Measurements from ENCODE around the gene NHLRC3.

NHLRC3 gene

DNA sequence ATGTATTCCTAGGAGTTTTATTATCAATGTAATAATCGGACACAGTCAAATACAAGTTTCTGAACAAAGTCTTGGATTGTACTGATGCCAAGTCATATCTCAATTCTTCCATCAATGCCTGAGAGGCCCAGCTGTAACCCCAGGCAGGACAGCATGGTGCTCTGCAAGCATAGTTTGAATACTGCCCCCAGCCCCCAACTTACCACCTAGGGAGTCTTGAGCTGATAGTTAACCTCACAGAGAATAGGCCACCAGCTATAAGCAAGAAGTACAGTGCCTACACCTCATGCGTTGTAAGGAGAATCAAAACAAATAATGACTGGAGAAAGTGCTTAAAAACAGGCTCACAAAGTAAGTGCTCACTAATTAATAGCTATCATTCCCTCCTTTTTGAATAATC lies 3.1 kb upstream of the NHLRC3 start:
- no peak for DNase-seq (ENCODE audit: low spot score in 2 of 2)

DNA sequence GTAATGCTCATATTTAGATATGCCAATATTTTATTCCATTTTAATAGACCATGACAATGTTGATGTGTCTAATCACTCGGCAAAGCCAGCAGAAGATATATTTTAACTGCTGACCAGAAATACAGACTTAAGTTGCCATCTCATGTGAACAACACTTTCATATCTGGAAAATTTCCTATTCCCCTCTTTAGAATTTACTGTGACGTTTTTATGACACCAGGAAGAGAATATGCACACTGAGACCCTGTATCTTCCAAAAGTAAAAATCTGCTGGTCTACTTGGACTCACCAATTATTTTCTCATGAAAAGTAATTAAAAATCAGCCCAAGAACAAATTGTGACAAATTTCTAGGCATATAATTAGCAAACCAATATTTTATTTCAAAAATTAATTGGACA lies 2.5 kb upstream of the NHLRC3 start:
- no peak for ATAC-seq
- Mint-ChIP-seq H3K4me1 (peaks cover 37% of the 10 kb centered on the region), H3K4me3 (peak overlapping the region; percentile 94), H3K36me3 (peaks cover 21% of the 10 kb centered on the region), H3K27ac (peak overlapping the region; percentile 97), H3K9me3 (no peaks in the 10 kb centered on the region)
- DNase-seq (ENCODE audit: low spot score in 2 of 2): no peak

More for the DNA sequence above, 3.1 kb upstream of the NHLRC3 start:
- Mint-ChIP-seq H3K36me3 (peaks cover 24% of the 10 kb centered on the region), H3K4me1 (peaks cover 31% of the 10 kb centered on the region), H3K9me3 (no peaks in the 10 kb centered on the region), H3K27ac (peak overlapping the region; percentile 97), H3K4me3 (peak overlapping the region; percentile 94)
- ATAC-seq: no peak

- no peak for DNase-seq (ENCODE audit: low spot score in 2 of 2)
- no peaks in the 10 kb centered on the region for H3K9me3 Mint-ChIP-seq
- ATAC-seq: no peak
- H3K4me3 Mint-ChIP-seq: peak overlapping the region; percentile 94
- peaks cover 21% of the 10 kb centered on the region for H3K36me3 Mint-ChIP-seq
- H3K4me1 Mint-ChIP-seq: peaks cover 40% of the 10 kb centered on the region
- peak overlapping the region; percentile 97 for H3K27ac Mint-ChIP-seq
Observed at GRCh38 chr13:39036212-39036611, 2.0 kb upstream of the NHLRC3 start.

DNA sequence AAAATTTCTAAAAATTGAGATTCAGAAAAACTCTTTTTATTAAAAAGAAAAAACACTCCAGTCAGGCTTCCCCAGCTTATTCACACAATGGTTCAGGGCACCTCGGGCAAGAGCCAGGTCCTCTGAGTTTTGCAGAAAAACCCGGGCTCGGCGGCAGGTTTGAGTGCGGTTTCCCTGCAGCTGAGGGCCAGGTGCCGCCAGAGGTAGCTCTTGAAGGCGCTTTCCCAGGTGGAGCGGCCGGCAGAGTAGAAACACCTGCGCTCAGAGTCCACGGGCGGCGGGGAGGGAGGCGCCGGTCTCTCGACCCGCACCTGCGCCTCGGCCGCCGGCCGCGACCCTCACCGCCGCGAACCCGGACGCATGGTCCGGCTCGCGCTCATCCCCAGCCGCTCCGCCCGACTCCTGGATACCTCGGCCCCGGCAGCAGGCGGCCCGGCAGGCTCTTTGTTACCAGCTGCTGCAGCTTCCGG lies 811 bp upstream of the NHLRC3 start:
- ATAC-seq (no peak), DNase-seq (ENCODE audit: low spot score in 2 of 2) (no peak)
- H3K36me3 Mint-ChIP-seq: peaks cover 21% of the 10 kb centered on the region
- peaks cover 33% of the 10 kb centered on the region for H3K4me1 Mint-ChIP-seq
- peak overlapping the region; percentile 97 for H3K27ac Mint-ChIP-seq
- no peaks in the 10 kb centered on the region for H3K9me3 Mint-ChIP-seq
- H3K4me3 Mint-ChIP-seq: peak overlapping the region; percentile 94

- Mint-ChIP-seq H3K27ac (peak overlapping the region; percentile 97), H3K4me3 (peak overlapping the region; percentile 94), H3K36me3 (peaks cover 14% of the 10 kb centered on the region), H3K9me3 (no peaks in the 10 kb centered on the region), H3K4me1 (peaks cover 33% of the 10 kb centered on the region)
- ATAC-seq (peak; percentile 85), DNase-seq (ENCODE audit: low spot score in 2 of 2) (peak; percentile 38 to 82)
Observed at GRCh38 chr13:39038569-39039030, 344 bp downstream of the NHLRC3 start.

DNA sequence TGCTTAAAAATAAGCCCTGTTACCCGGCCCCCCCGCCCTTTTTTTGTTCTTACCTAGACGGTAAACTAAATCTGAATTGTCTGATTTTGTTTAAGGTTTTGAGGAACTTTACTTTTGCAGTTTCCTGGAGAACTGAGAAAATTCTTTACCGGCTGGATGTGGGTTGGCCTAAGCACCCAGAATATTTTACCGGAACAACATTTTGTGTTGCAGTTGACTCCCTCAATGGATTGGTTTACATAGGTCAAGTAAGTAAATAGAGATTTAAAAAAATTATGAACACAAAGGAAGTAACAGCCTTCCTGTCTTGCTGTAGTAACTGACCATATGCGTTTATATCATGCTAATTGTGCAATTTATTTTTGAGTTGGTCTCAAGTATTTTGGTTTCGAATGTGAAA lies 785 bp downstream of the NHLRC3 start:
- Mint-ChIP-seq H3K27ac (peak overlapping the region; percentile 97), H3K4me1 (peaks cover 31% of the 10 kb centered on the region), H3K36me3 (peaks cover 14% of the 10 kb centered on the region), H3K9me3 (no peaks in the 10 kb centered on the region), H3K4me3 (peak overlapping the region; percentile 94)
- no peak for ATAC-seq
- no peak for DNase-seq (ENCODE audit: low spot score in 2 of 2)

GRCh38 chr13:39040206-39040605 lies 1.9 kb downstream of the NHLRC3 start:
- peaks cover 22% of the 10 kb centered on the region for H3K4me1 Mint-ChIP-seq
- H3K27ac Mint-ChIP-seq: no peak overlapping the region
- peaks cover 22% of the 10 kb centered on the region for H3K36me3 Mint-ChIP-seq
- ATAC-seq: no peak
- no peak for DNase-seq (ENCODE audit: low spot score in 2 of 2)
- H3K9me3 Mint-ChIP-seq: no peaks in the 10 kb centered on the region
- H3K4me3 Mint-ChIP-seq: peak overlapping the region; percentile 94

GRCh38 chr13:39044536-39044935 lies 6.3 kb downstream of the NHLRC3 start:
- H3K36me3 Mint-ChIP-seq: peaks cover 43% of the 10 kb centered on the region
- ATAC-seq (no peak), DNase-seq (ENCODE audit: low spot score in 2 of 2) (no peak)
- H3K27ac Mint-ChIP-seq: no peak overlapping the region
- no peak overlapping the region for H3K4me3 Mint-ChIP-seq
- peaks cover 10% of the 10 kb centered on the region for H3K4me1 Mint-ChIP-seq
- H3K9me3 Mint-ChIP-seq: no peaks in the 10 kb centered on the region

- no peaks in the 10 kb centered on the region for H3K9me3 Mint-ChIP-seq
- no peaks in the 10 kb centered on the region for H3K4me1 Mint-ChIP-seq
- ATAC-seq (no peak), DNase-seq (ENCODE audit: low spot score in 2 of 2) (no peak)
- peaks cover 35% of the 10 kb centered on the region for H3K36me3 Mint-ChIP-seq
- H3K27ac Mint-ChIP-seq: peak overlapping the region; percentile 56
- H3K4me3 Mint-ChIP-seq: no peak overlapping the region
Observed at GRCh38 chr13:39047560-39047959, 9.3 kb downstream of the NHLRC3 start.

DNA sequence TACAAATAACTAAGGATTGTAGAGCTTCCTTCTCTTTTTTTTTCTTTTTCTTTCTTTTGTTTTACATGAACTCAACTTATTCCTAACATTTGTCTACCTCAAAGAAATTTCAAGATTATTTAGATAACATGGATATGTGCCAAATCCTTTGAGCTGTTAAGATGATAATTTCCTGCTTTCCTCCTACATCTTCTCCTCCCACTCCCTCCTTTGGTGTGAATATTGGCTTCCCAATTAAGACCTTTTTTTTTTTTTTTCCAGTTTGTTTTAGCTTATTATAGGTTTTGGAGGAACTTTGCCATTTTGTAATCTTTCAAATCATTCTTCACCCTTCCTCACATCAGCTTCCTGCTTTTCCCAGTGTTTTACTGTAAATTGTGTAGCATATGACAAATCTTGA lies 10.6 kb downstream of the NHLRC3 start:
- Mint-ChIP-seq H3K4me1 (no peaks in the 10 kb centered on the region), H3K27ac (peak overlapping the region; percentile 56), H3K4me3 (no peak overlapping the region), H3K9me3 (no peaks in the 10 kb centered on the region), H3K36me3 (peaks cover 31% of the 10 kb centered on the region)
- DNase-seq (ENCODE audit: low spot score in 2 of 2): no peak
- ATAC-seq: no peak

DNA sequence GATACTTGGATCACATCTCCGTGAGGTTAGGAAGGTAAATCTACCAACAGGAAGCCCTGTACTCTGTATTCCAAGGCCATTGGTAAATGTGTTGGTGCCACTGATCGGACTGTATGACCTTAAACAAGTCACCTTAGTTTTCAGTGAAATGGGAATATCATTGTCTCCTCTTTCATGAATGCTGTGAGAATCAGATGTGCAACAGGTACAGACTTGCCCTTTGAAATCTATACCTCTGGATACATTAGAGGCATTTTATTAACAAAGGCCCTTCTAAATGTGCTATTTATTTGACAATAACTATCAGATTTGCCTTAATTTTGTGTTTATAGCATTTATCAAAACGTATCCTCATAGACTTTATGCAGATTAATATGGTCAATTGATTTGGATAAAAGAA lies 11.0 kb downstream of the NHLRC3 start:
- no peak for ATAC-seq

DNA sequence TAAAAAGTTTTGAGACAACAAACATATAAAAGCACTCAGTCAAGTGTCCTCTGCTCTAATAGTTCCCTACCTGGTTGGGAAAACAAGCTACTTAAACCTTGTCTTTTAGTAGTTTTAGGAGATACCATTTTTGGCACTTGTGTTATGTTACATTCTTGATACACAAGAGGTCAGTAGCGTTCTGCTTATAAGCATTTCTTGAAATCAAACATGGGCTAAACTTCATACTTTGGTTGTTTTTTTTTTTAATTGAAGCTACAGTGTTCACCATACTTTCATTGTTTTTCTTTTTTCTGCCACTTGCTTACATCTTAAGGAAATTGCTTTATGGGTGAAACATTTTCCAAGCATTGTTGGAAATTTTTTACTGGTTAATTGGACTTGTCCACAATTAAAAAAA lies 12.9 kb downstream of the NHLRC3 start:
- ATAC-seq (no peak), DNase-seq (ENCODE audit: low spot score in 2 of 2) (no peak)
- Mint-ChIP-seq H3K9me3 (peaks cover 3% of the 10 kb centered on the region), H3K27ac (no peak overlapping the region), H3K4me1 (no peaks in the 10 kb centered on the region), H3K4me3 (no peak overlapping the region), H3K36me3 (peaks cover 19% of the 10 kb centered on the region)

More for the DNA sequence above, 11.0 kb downstream of the NHLRC3 start:
- Mint-ChIP-seq H3K4me1 (no peaks in the 10 kb centered on the region), H3K9me3 (no peaks in the 10 kb centered on the region), H3K4me3 (no peak overlapping the region), H3K27ac (peak overlapping the region; percentile 56), H3K36me3 (peaks cover 26% of the 10 kb centered on the region)
- DNase-seq (ENCODE audit: low spot score in 2 of 2): no peak

DNA sequence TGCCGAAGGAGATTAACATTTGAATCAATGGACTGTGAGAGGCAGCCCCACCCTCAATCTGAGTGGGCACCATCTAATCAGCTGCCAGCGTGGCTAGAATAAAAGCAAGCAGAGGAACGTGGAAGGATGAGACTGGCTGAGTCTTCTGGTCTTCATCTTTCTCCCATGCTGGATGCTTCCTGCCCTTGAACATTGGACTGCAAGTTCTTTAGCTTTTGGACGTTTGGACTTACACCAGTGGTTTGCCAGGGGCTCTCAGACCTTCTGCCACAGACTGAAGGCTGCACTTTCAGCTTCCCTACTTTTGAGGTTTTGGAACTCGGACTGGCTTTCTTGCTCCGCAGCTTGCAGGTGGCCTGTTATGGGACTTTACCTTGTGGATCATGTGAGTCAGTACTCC lies 14.7 kb downstream of the NHLRC3 start:
- H3K9me3 Mint-ChIP-seq: peaks cover 3% of the 10 kb centered on the region
- ATAC-seq (no peak), DNase-seq (ENCODE audit: low spot score in 2 of 2) (no peak)
- H3K27ac Mint-ChIP-seq: no peak overlapping the region
- peaks cover 13% of the 10 kb centered on the region for H3K36me3 Mint-ChIP-seq
- peaks cover 3% of the 10 kb centered on the region for H3K4me1 Mint-ChIP-seq
- H3K4me3 Mint-ChIP-seq: no peak overlapping the region

DNA sequence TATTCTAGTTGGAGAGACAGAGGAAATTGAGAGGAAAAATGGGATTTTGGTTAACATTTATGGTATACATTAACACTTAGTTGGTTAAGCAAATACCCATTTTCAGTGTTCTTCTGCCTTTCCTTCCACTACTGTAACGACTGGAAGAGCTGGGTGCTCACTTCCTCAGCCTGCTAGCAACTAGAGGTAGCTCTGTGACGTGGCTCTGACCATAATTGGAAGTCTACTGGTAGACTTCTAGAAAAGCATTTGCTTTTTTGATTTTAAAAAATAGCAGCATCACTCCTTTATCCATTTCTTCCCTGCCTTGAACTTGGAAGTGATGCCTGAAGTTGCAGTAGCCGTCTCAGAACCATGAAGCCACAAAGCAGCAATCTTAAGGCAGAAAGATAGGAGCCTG lies 15.9 kb downstream of the NHLRC3 start:
- Mint-ChIP-seq H3K9me3 (peaks cover 3% of the 10 kb centered on the region), H3K27ac (no peak overlapping the region), H3K36me3 (peaks cover 4% of the 10 kb centered on the region), H3K4me3 (no peak overlapping the region), H3K4me1 (peaks cover 14% of the 10 kb centered on the region)
- DNase-seq (ENCODE audit: low spot score in 2 of 2) (no peak), ATAC-seq (no peak)

DNA sequence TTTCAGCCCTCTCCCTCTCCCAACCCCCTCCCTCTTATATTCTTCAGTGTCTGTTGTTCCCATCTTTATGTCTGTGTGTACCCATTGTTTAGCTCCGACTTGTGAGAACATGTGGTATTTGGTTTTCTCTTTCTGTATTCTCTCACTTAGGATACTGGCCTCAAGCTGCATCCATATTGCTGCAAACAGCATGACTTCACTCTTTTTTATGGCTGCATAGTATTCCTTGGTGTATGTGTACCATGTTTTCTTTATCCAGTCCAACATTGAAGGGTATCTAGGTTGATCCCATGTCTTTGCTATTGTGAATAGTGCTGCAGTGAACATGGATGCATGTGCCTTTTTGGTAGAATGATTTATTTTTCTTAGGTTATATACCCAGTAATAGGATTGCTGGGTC lies 17.8 kb downstream of the NHLRC3 start:
- peaks cover 28% of the 10 kb centered on the region for H3K4me1 Mint-ChIP-seq
- no peaks in the 10 kb centered on the region for H3K36me3 Mint-ChIP-seq
- DNase-seq (ENCODE audit: low spot score in 2 of 2): no peak

DNA sequence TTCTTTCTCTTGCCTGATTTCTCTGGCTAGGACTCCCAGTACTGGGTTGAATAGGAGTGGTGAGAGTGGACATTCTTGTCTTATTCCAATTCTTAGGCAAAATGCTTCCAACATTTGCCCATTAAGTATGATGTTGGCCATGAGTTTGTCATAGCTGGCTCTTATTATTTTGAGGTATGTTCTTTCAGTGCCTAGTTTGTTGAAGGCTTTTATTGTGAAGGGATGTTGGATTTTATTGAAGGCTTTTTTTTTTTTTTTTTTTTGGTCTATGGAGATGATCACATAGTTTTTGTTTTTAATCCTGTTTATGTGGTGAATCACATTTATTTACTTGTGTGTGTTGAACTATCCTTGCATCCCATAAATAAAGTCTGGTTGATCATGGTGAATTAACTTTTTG lies 19.8 kb downstream of the NHLRC3 start:
- Mint-ChIP-seq H3K4me3 (no peak overlapping the region), H3K27ac (no peak overlapping the region)

More for the DNA sequence above, 17.8 kb downstream of the NHLRC3 start:
- H3K4me3 Mint-ChIP-seq: no peak overlapping the region
- H3K27ac Mint-ChIP-seq: no peak overlapping the region
- peaks cover 3% of the 10 kb centered on the region for H3K9me3 Mint-ChIP-seq
- no peak for ATAC-seq

GRCh38 chr13:39062004-39062403 lies 23.7 kb downstream of the NHLRC3 start:
- peaks cover 28% of the 10 kb centered on the region for H3K4me1 Mint-ChIP-seq
- no peak for ATAC-seq
- no peak overlapping the region for H3K4me3 Mint-ChIP-seq
- H3K9me3 Mint-ChIP-seq: no peaks in the 10 kb centered on the region
- no peak for DNase-seq (ENCODE audit: low spot score in 2 of 2)
- no peak overlapping the region for H3K27ac Mint-ChIP-seq
- no peaks in the 10 kb centered on the region for H3K36me3 Mint-ChIP-seq

More for the DNA sequence above, 19.8 kb downstream of the NHLRC3 start:
- Mint-ChIP-seq H3K4me1 (peaks cover 28% of the 10 kb centered on the region), H3K9me3 (peaks cover 3% of the 10 kb centered on the region), H3K36me3 (no peaks in the 10 kb centered on the region)
- ATAC-seq (no peak), DNase-seq (ENCODE audit: low spot score in 2 of 2) (no peak)
